RWPE2 (cell line): ENCODE results near the gene PRSS48.

ENCODE experiments used
- ATAC-seq: fragments of 200-7000 bp; cut with Tn5 transposase; 3 replicates; pipeline ENCODE4 v1.9.1; 2021; ENCODE audit warnings: low read depth
- DNase-seq: peaks from one replicate; pipeline ENCODE4 v3.0.0-alpha.2; 2020; ENCODE audit warnings: low spot score
- H3K27ac ChIP-seq: fragments of 450-650 bp; 2 replicates; pipeline ENCODE4 v1.5.1; 2017; ENCODE audit warnings: mild to moderate bottlenecking; ENCODE audit not compliant: poor library complexity, severe bottlenecking
- H3K27me3 ChIP-seq: fragments of 250-450 bp; sonication (Bioruptor Pico); 2 replicates; pipeline ENCODE4 v1.5.1; 2021; ENCODE audit warnings: mild to moderate bottlenecking, moderate library complexity; ENCODE audit not compliant: insufficient read depth, poor library complexity, severe bottlenecking
- H3K36me3 ChIP-seq: fragments of 250-450 bp; sonication (Bioruptor Pico); 2 replicates; pipeline ENCODE4 v1.5.1; 2020; ENCODE audit warnings: low read depth, mild to moderate bottlenecking, moderate library complexity
- H3K4me1 ChIP-seq: fragments of 250-450 bp; sonication (Bioruptor Pico); 2 replicates; pipeline ENCODE4 v1.5.1; 2021; ENCODE audit warnings: mild to moderate bottlenecking, moderate library complexity; ENCODE audit not compliant: insufficient read depth, poor library complexity, severe bottlenecking
- H3K4me3 ChIP-seq: fragments of 250-450 bp; sonication (Bioruptor Pico); 2 replicates; pipeline ENCODE4 v1.5.1; 2021; ENCODE audit warnings: mild to moderate bottlenecking, moderate library complexity; ENCODE audit not compliant: severe bottlenecking
- H3K9me3 ChIP-seq: fragments of 250-450 bp; sonication (Bioruptor Pico); 2 replicates; pipeline ENCODE4 v1.5.1; 2021; ENCODE audit warnings: mild to moderate bottlenecking, moderate library complexity; ENCODE audit not compliant: severe bottlenecking
- TF ChIP-seq, protein P1 (sequence below): fragments of 450-650 bp; IDR thresholded peaks from one replicate; pipeline ENCODE4 v1.5.1; 2017; ENCODE audit warnings: mild to moderate bottlenecking, moderate library complexity; ENCODE audit not compliant: poor library complexity, severe bottlenecking

The PRSS48 gene

DNA sequence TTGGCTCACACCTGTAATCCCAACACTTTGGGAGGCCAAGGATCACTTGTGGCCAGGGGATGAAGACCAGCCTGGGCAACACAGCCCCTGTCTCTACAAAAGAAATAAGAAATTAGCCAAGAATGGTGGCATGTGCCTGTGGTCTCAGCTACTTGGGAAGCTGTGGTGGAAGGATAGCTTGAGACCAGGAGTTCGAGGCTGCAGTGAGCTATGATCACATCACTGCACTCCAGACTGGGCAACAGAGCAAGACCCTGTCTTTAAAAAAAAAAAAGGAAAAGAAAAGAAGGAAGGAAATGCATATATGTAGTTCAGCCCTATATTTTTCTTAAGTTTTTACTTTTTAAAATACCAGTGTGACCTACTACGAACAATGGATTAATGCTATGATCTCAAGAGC is 15.1 kb downstream of the PRSS48 start:
- Histone ChIP-seq H3K27me3 (no peaks in the 10 kb centered on the region), H3K27ac (peak overlapping the region; percentile 71), H3K4me3 (no peak overlapping the region), H3K36me3 (no peaks in the 10 kb centered on the region), H3K9me3 (no peaks in the 10 kb centered on the region), H3K4me1 (peaks cover 8% of the 10 kb centered on the region)
- TF ChIP-seq, protein P1, sequence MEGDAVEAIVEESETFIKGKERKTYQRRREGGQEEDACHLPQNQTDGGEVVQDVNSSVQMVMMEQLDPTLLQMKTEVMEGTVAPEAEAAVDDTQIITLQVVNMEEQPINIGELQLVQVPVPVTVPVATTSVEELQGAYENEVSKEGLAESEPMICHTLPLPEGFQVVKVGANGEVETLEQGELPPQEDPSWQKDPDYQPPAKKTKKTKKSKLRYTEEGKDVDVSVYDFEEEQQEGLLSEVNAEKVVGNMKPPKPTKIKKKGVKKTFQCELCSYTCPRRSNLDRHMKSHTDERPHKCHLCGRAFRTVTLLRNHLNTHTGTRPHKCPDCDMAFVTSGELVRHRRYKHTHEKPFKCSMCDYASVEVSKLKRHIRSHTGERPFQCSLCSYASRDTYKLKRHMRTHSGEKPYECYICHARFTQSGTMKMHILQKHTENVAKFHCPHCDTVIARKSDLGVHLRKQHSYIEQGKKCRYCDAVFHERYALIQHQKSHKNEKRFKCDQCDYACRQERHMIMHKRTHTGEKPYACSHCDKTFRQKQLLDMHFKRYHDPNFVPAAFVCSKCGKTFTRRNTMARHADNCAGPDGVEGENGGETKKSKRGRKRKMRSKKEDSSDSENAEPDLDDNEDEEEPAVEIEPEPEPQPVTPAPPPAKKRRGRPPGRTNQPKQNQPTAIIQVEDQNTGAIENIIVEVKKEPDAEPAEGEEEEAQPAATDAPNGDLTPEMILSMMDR, result no peak
- DNase-seq (no peak), ATAC-seq (no peak)

- Histone ChIP-seq H3K4me1 (peaks cover 8% of the 10 kb centered on the region), H3K9me3 (no peaks in the 10 kb centered on the region), H3K36me3 (no peaks in the 10 kb centered on the region), H3K4me3 (no peak overlapping the region), H3K27me3 (no peaks in the 10 kb centered on the region), H3K27ac (no peak overlapping the region)
- no peak for ATAC-seq
- TF ChIP-seq, protein P1, result no peak
- no peak for DNase-seq
These were observed 18.0 kb downstream of the PRSS48 start for GRCh38 chr4:151294833-151295496.

- TF ChIP-seq, protein P1, result no peak
- Histone ChIP-seq H3K27ac (no peak overlapping the region), H3K9me3 (no peaks in the 10 kb centered on the region), H3K36me3 (no peaks in the 10 kb centered on the region), H3K27me3 (no peaks in the 10 kb centered on the region), H3K4me3 (no peak overlapping the region), H3K4me1 (peaks cover 8% of the 10 kb centered on the region)
- ATAC-seq, result no peak
- no peak for DNase-seq
These were observed 19.3 kb downstream of the PRSS48 start for GRCh38 chr4:151296227-151296626.

GRCh38 chr4:151297170-151297569 is 20.2 kb downstream of the PRSS48 start:
- no peaks in the 10 kb centered on the region for H3K27me3 ChIP-seq
- no peaks in the 10 kb centered on the region for H3K36me3 ChIP-seq
- ATAC-seq, result no peak
- H3K9me3 ChIP-seq, result no peaks in the 10 kb centered on the region
- no peak overlapping the region for H3K4me3 ChIP-seq
- no peak for DNase-seq
- no peak overlapping the region for H3K27ac ChIP-seq
- peaks cover 3% of the 10 kb centered on the region for H3K4me1 ChIP-seq
- TF ChIP-seq, protein P1, result no peak

GRCh38 chr4:151302432-151302831 is 25.5 kb downstream of the PRSS48 start:
- no peaks in the 10 kb centered on the region for H3K9me3 ChIP-seq

More at GRCh38 chr4:151302432-151302831, 25.5 kb downstream of the PRSS48 start:
- Histone ChIP-seq H3K27me3 (no peaks in the 10 kb centered on the region), H3K36me3 (no peaks in the 10 kb centered on the region), H3K27ac (no peak overlapping the region), H3K4me1 (no peaks in the 10 kb centered on the region), H3K4me3 (no peak overlapping the region)
- ATAC-seq, result no peak
- TF ChIP-seq, protein P1, result no peak
- no peak for DNase-seq
